ENCODE results near the gene ZNF335. TPM values are rescaled to one million over a fixed set of nuclear protein-coding genes. Genes with fewer than 3 reads are reported as not detected.

The ZNF335 gene
- total and polyA plus RNA-seq, 2 of the 13 experiments (the other 11 are each of a cell fraction or from before 2014, with no cell fraction given): 9.7 to 13.7 TPM

DNA sequence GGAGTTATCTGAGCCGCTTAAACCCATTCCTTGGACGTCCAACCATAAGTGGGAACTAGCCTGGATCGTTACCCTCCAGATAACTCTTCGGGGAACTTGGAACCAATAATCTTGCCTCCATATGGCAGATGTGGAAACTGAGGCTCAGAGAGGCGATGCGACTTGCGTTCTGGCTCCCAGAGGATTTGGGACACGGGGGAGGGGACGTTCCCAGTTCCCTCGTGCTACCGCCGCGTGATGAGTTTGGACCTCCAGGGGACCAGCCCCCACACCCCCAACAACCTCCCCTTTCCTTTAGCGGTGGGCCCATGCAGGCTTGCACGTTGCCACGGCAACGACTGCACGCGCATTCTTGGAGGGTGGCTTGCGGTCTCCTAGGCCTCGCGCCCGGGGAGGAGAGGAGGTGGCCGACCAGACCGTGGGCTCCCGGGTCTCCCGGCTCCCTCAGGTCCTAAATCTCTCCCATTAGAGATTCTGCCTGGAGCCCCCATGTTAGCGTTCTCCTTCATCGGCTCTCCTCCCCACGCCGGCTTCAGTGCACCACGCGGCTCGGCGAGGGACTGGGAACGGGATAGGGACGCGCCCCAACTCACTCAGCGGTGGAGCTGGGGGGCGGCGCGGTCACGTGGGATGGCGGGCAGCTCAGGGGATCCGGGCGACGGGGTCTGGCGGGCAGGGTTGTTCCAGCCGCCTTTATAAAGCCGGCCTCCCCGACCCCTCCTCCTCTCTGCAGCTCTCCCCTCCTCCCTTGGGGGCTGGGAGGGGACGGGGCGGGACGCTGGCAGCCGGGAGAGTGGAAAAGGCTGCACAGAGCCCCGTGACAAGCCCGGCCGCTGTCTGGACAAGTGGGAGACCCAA is 60.3 kb downstream of the ZNF335 start, which contains the start of gene PLTP (continued):
- TF ChIP-seq PITX1 (CRISPR knock-in tag; IDR thresholded peaks at IDR 0.05): peak; percentile 78
- peak; percentile 50; the same call in 1 of the 2 replicates for TF ChIP-seq REL (CRISPR knock-in tag; conservative IDR thresholded peaks at IDR 0.05)
- TF ChIP-seq ZFP90 (CRISPR knock-in tag; IDR thresholded peaks at IDR 0.05; ENCODE audit: borderline replicate concordance): 0 out of 2 replicates have a peak, but pooled peaks have one; percentile 16
- TF ChIP-seq ZBTB21 (CRISPR knock-in tag; IDR thresholded peaks at IDR 0.05): no peak
- TF ChIP-seq ZFYVE20 (CRISPR knock-in tag; IDR thresholded peaks at IDR 0.05; ENCODE audit: borderline replicate concordance, low read depth): no peak
- TF ChIP-seq GTF3A (CRISPR knock-in tag; conservative IDR thresholded peaks at IDR 0.05): 0 out of 2 replicates have a peak, but pooled peaks have one; percentile 78
- TF ChIP-seq ZNF234 (CRISPR knock-in tag; conservative IDR thresholded peaks at IDR 0.05): no peak
- TF ChIP-seq, protein P1, sequence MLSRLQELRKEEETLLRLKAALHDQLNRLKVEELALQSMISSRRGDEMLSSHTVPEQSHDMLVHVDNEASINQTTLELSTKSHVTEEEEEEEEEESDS (CRISPR knock-in tag; IDR thresholded peaks at IDR 0.05; ENCODE audit: borderline replicate concordance): no peak
- TF ChIP-seq TBP (CRISPR knock-in tag; IDR thresholded peaks at IDR 0.05): no peak
- TF ChIP-seq ATF1 (CRISPR knock-in tag; IDR thresholded peaks at IDR 0.05): no peak
- TF ChIP-seq NR1H2 (CRISPR knock-in tag; IDR thresholded peaks at IDR 0.05; ENCODE audit: borderline replicate concordance, low read depth): no peak
- TF ChIP-seq JUN (CRISPR knock-in tag; IDR thresholded peaks at IDR 0.05): no peak
- TF ChIP-seq, protein P2, sequence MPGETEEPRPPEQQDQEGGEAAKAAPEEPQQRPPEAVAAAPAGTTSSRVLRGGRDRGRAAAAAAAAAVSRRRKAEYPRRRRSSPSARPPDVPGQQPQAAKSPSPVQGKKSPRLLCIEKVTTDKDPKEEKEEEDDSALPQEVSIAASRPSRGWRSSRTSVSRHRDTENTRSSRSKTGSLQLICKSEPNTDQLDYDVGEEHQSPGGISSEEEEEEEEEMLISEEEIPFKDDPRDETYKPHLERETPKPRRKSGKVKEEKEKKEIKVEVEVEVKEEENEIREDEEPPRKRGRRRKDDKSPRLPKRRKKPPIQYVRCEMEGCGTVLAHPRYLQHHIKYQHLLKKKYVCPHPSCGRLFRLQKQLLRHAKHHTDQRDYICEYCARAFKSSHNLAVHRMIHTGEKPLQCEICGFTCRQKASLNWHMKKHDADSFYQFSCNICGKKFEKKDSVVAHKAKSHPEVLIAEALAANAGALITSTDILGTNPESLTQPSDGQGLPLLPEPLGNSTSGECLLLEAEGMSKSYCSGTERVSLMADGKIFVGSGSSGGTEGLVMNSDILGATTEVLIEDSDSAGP (CRISPR knock-in tag; IDR thresholded peaks at IDR 0.05; ENCODE audit: borderline replicate concordance): peak; percentile 16; the same call in 1 of the 2 replicates
- no peak for TF ChIP-seq ZNF558 (CRISPR knock-in tag; IDR thresholded peaks at IDR 0.05; ENCODE audit: borderline replicate concordance)
- no peak for TF ChIP-seq EP300 (IDR thresholded peaks at IDR 0.05; ENCODE audit: low read depth in 2 of 2, low read length in 2 of 2)
- TF ChIP-seq EP300 (CRISPR knock-in tag; IDR thresholded peaks at IDR 0.05; ENCODE audit: borderline replicate concordance): no peak
- TF ChIP-seq ARID2 (CRISPR knock-in tag; IDR thresholded peaks at IDR 0.05; ENCODE audit: borderline replicate concordance): peak; percentile 58; the same call in 1 of the 2 replicates
- 0 out of 2 replicates have a peak, but pooled peaks have one; percentile 36 for TF ChIP-seq PAXIP1 (CRISPR knock-in tag; conservative IDR thresholded peaks at IDR 0.05)
- no peak for TF ChIP-seq PHF21A (CRISPR knock-in tag; IDR thresholded peaks at IDR 0.05)
- TF ChIP-seq THAP11 (CRISPR knock-in tag; IDR thresholded peaks at IDR 0.05): no peak

Measured in HepG2 (cell line).